ENCODE results near the gene ABTB1. TPM values are rescaled to one million over a fixed set of nuclear protein-coding genes. Genes with fewer than 3 reads are reported as not detected.

The ABTB1 gene
- total RNA-seq, 1 donor from 2014 or later = 42.0 TPM

- DNase-seq (no peak), ATAC-seq (ENCODE audit: low read depth) (no peak)
- intact Hi-C loops (cut with micrococcal nuclease) = no loop called here
- Mint-ChIP-seq H3K36me3 (ENCODE audit: low read depth) (peaks cover 2% of the 10 kb centered on the region), H3K27me3 (no peaks in the 10 kb centered on the region), H3K27ac (no peak overlapping the region), H3K9me3 (no peaks in the 10 kb centered on the region), H3K4me1 (no peaks in the 10 kb centered on the region), H3K4me3 (no peak overlapping the region)
- ChIA-PET POLR2A (no interaction called here), CTCF (no interaction called here)
- TF ChIP-seq, protein P1, sequence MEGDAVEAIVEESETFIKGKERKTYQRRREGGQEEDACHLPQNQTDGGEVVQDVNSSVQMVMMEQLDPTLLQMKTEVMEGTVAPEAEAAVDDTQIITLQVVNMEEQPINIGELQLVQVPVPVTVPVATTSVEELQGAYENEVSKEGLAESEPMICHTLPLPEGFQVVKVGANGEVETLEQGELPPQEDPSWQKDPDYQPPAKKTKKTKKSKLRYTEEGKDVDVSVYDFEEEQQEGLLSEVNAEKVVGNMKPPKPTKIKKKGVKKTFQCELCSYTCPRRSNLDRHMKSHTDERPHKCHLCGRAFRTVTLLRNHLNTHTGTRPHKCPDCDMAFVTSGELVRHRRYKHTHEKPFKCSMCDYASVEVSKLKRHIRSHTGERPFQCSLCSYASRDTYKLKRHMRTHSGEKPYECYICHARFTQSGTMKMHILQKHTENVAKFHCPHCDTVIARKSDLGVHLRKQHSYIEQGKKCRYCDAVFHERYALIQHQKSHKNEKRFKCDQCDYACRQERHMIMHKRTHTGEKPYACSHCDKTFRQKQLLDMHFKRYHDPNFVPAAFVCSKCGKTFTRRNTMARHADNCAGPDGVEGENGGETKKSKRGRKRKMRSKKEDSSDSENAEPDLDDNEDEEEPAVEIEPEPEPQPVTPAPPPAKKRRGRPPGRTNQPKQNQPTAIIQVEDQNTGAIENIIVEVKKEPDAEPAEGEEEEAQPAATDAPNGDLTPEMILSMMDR (IDR thresholded peaks at IDR 0.05) = no peak
These were observed 43.6 kb downstream of the ABTB1 start for GRCh38 chr3:127716384-127716783.

DNA sequence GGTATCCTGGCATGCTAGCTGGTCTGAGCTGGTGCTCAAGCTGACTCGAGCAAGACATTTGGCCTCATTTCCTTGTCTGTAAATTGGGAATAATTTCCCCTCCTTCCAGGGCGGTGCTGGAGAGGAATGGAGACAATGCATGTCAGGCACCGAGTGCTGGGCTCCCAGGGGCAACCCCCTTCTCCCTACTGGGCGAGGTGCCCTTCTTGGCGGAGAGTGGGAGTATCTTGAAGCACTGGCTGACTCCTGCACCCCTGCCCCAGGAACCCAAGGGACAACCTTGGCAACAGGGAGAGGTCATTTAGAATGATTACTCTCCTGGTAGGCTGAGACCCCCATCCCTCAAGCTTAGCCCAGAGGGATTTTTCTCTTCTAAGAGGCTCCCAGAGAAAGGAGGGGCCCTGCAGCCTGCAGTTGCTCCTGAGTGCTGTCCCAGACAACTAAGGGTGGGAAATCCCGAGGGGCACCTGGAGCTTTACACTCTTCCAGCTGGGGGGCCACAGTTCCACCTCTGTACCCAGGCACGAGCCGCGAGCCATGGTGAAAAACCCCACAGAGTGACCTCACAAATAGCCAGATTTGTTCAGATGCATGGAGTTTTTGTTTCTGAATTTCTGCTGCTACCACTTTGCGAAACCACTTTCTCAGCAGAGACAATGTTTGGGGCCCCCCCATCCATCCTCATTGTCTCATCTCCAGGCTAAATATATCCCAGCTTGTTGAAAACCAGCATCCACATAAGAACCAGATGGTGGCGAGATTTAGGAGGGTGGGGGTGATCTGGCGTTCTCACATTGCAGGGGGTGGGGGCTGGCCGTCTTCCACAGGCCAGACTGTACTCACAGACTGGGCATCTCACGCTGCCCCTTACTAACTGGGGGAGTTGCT lies 44.8 kb downstream of the ABTB1 start:
- Mint-ChIP-seq H3K27me3 (no peaks in the 10 kb centered on the region), H3K4me3 (no peak overlapping the region), H3K4me1 (no peaks in the 10 kb centered on the region), H3K27ac (no peak overlapping the region), H3K9me3 (no peaks in the 10 kb centered on the region), H3K36me3 (ENCODE audit: low read depth) (peaks cover 2% of the 10 kb centered on the region)
- intact Hi-C loops (cut with micrococcal nuclease) = no loop called here
- POLR2A ChIA-PET = interaction anchor here (0.7 kb wide), 1 partner anchor 435 kb away, joined by 7 read pairs; no protein-coding TSS in a partner anchor
- no peak for ATAC-seq (ENCODE audit: low read depth)
- DNase-seq = no peak
- CTCF ChIA-PET = no interaction called here
- TF ChIP-seq, protein P1 (IDR thresholded peaks at IDR 0.05) = no peak

DNA sequence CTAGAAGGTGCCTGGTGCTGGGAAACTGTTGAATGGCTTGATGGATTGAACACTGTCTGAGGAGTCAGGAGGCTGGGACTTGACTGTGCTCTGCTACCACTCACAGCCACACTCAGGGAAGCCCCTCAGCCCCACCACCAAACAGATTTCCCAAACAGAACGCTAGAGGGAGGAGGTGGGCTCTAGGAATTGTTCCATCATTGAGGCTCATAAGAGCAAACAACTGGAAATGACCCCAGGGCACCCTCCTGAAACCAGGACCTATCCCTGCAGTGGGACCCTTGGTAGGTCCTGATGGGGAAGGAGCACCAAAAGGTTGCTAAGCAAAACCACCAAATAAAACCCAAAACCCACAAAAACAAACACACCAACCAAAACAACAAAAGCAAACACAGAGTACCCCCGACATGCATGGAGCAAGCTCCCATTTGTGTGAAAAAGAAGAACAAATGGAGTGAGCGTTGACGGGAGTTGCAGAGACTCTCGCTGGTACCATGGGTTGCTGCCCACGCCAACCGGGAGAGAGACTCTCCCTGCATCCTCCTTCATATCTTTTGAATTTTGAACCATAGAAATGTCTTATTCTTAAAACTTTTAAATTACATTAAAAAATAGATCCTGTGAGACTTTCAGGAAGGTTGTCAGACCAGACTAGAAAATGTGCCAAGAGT lies 45.6 kb downstream of the ABTB1 start:
- H3K36me3 Mint-ChIP-seq (ENCODE audit: low read depth) = peaks cover 2% of the 10 kb centered on the region
- no peak overlapping the region for H3K4me3 Mint-ChIP-seq
- no peaks in the 10 kb centered on the region for H3K9me3 Mint-ChIP-seq
- TF ChIP-seq, protein P1 (IDR thresholded peaks at IDR 0.05) = no peak
- H3K27ac Mint-ChIP-seq = no peak overlapping the region
- no peaks in the 10 kb centered on the region for H3K4me1 Mint-ChIP-seq
- ChIA-PET POLR2A (no interaction called here), CTCF (no interaction called here)
- H3K27me3 Mint-ChIP-seq = no peaks in the 10 kb centered on the region
- intact Hi-C loops (cut with micrococcal nuclease) = no loop called here
- no peak for DNase-seq
- ATAC-seq (ENCODE audit: low read depth) = no peak

- Mint-ChIP-seq H3K4me1 (no peaks in the 10 kb centered on the region), H3K36me3 (ENCODE audit: low read depth) (peaks cover 2% of the 10 kb centered on the region), H3K4me3 (no peak overlapping the region), H3K9me3 (no peaks in the 10 kb centered on the region), H3K27me3 (no peaks in the 10 kb centered on the region), H3K27ac (no peak overlapping the region)
- ChIA-PET POLR2A (no interaction called here), CTCF (no interaction called here)
- DNase-seq (no peak), ATAC-seq (ENCODE audit: low read depth) (no peak)
- TF ChIP-seq, protein P1 (IDR thresholded peaks at IDR 0.05) = no peak
- intact Hi-C loops (cut with micrococcal nuclease) = no loop called here
These were observed 46.2 kb downstream of the ABTB1 start for GRCh38 chr3:127718916-127719290.

GRCh38 chr3:127719369-127719768 lies 46.6 kb downstream of the ABTB1 start:
- H3K4me1 Mint-ChIP-seq = no peaks in the 10 kb centered on the region
- no peak overlapping the region for H3K27ac Mint-ChIP-seq
- no peak overlapping the region for H3K4me3 Mint-ChIP-seq
- POLR2A ChIA-PET = no interaction called here
- CTCF ChIA-PET = no interaction called here
- H3K36me3 Mint-ChIP-seq (ENCODE audit: low read depth) = peaks cover 2% of the 10 kb centered on the region
- no peak for DNase-seq
- ATAC-seq (ENCODE audit: low read depth) = no peak
- intact Hi-C loops (cut with micrococcal nuclease) = no loop called here
- TF ChIP-seq, protein P1 (IDR thresholded peaks at IDR 0.05) = no peak
- H3K9me3 Mint-ChIP-seq = no peaks in the 10 kb centered on the region
- H3K27me3 Mint-ChIP-seq = no peaks in the 10 kb centered on the region

Measured in activated B cell treated with CpG ODN at 0.5 μM for 24 hours (primary cell).